ENCODE results near the gene UBA3. TPM values are rescaled to one million over a fixed set of nuclear protein-coding genes. Genes with fewer than 3 reads are reported as not detected.

UBA3 gene
- total and polyA plus RNA-seq, 2 of the 13 experiments (the other 11 are each of a cell fraction or from before 2014, with no cell fraction given) = 40.7 to 49.0 TPM

- TF ChIP-seq CEBPB (IDR thresholded peaks at IDR 0.05; ENCODE audit: borderline replicate concordance, low read depth, low read length) (no peak), ZEB1 (IDR thresholded peaks at IDR 0.05; ENCODE audit: insufficient replicate concordance, low read depth) (no peak), ZNF605 (CRISPR knock-in tag; IDR thresholded peaks at IDR 0.05) (no peak), HOMEZ (CRISPR knock-in tag; IDR thresholded peaks at IDR 0.05; ENCODE audit: low read depth) (no peak), SKI (IDR thresholded peaks at IDR 0.05; ENCODE audit: partially characterized antibody) (no peak), RNF2 (conservative IDR thresholded peaks at IDR 0.05; ENCODE audit: low read depth) (no peak)
Observed at GRCh38 chr3:69091389-69092029, 11.3 kb upstream of the UBA3 start (continued).

GRCh38 chr3:69090021-69090420, 9.9 kb upstream of the UBA3 start:
- no peak overlapping the region for H3K9ac ChIP-seq (ENCODE audit: insufficient read depth, low read depth, low read length)
- in situ Hi-C loops (cut with HindIII; ENCODE audit: extremely low pct_ligation_motif_present, low pct_unique_long_range_greater_than_20kb) (no loop called here), intact Hi-C loops (cut with micrococcal nuclease; ENCODE audit: unreplicated experiment) (no loop called here)
- H4K20me1 ChIP-seq (ENCODE audit: insufficient read depth, low read length) = no peaks in the 10 kb centered on the region
- FAIRE-seq (no peak), ATAC-seq (no peak), DNase-seq (ENCODE audit: low spot score) (no peak)
- no TSS peak for BruUV-seq (replicated peaks)
- TF ChIP-seq SOX6 (IDR thresholded peaks at IDR 0.05) (no peak), SOX6 (CRISPR knock-in tag; IDR thresholded peaks at IDR 0.05) (no peak), ZFP36L2 (CRISPR knock-in tag; IDR thresholded peaks at IDR 0.05) (no peak), MEIS1 (CRISPR knock-in tag; IDR thresholded peaks at IDR 0.05; ENCODE audit: borderline replicate concordance) (no peak), MED8 (CRISPR knock-in tag; IDR thresholded peaks at IDR 0.05; ENCODE audit: insufficient replicate concordance) (no peak), ZNF563 (CRISPR knock-in tag; IDR thresholded peaks at IDR 0.05) (no peak), EEA1 (CRISPR knock-in tag; IDR thresholded peaks at IDR 0.05; ENCODE audit: borderline replicate concordance) (no peak), RBM39 (IDR thresholded peaks at IDR 0.05; ENCODE audit: low read depth, low read length, poor library complexity, severe bottlenecking) (no peak), ISX (CRISPR knock-in tag; conservative IDR thresholded peaks at IDR 0.05) (no peak)
- H3K4me3 ChIP-seq (replicated peaks in 1 of 3; ENCODE audit: insufficient read depth in 1 of 3, low read depth in 2 of 3, low read length in 3 of 3) = no peak overlapping the region
- no peaks in the 10 kb centered on the region for H3K9me3 ChIP-seq (ENCODE audit: low read length)
- ChIA-PET CTCF (ENCODE audit: low intra/inter-chr PET ratio, low total read pairs) (no interaction called here), POLR2A (no interaction called here)
- H3K4me1 ChIP-seq (ENCODE audit: insufficient read depth, low read length) = peaks cover 20% of the 10 kb centered on the region
- 91% methylated on average over 3 of the region's 3 CpGs for WGBS (ENCODE audit: low lambda C conversion rate)
- peaks cover 9% of the 10 kb centered on the region for H3K79me2 ChIP-seq (ENCODE audit: insufficient read depth, low read length)
- H2AFZ ChIP-seq (ENCODE audit: low read length) = no peak overlapping the region
- H3K27me3 ChIP-seq (ENCODE audit: control insufficient read depth in 1 of 2, insufficient read depth in 2 of 2, low read length in 2 of 2) = no peaks in the 10 kb centered on the region; a peak in 1 of 5 replicates
- no peak overlapping the region for H3K27ac ChIP-seq (ENCODE audit: extremely low read length, insufficient read depth, low read length)
- no peak overlapping the region for H3K4me2 ChIP-seq (ENCODE audit: low read depth, low read length)
- H3K36me3 ChIP-seq (replicated peaks in 1 of 2; ENCODE audit: control insufficient read depth in 1 of 2, insufficient read depth in 2 of 2, low read length in 2 of 2) = no peaks in the 10 kb centered on the region
